Right ventricle myocardium inferior (tissue), 1 donor: Measurements from ENCODE around the gene CCDC82. TPM values are rescaled to one million over a fixed set of nuclear protein-coding genes. Genes with fewer than 3 reads are reported as not detected.
A peak's percentile ranks its signal among the peaks of the same experiment; 100 is the strongest.
"Not testable (repeated sequence)": the region's sequence is repeated elsewhere in the genome, so short reads cannot be mapped to it uniquely, and the experiment has no call there.

ENCODE experiments used
- ATAC-seq: fragments of 200-7000 bp; cut with Tn5 transposase; one replicate; pipeline ENCODE4 v1.9.1; 2020; ENCODE audit warnings: mild to moderate bottlenecking, moderate library complexity
- DNase-seq: peaks from one replicate; pipeline ENCODE4 v3.0.0; 2021; ENCODE audit errors: missing footprints
- intact Hi-C: fragments of 100-400 bp; cut with DNase I; formaldehyde crosslinking; loops from one replicate; pipeline ENCODE4 v1.11.0; 2022
- long read RNA-seq: library from polyadenylated mRNA; unstranded; transcript quantifications from one replicate; pipeline ENCODE4 v2.0.0, GENCODE V29; 2021
- total RNA-seq: library from RNA; stranded (reverse); fragmentation: NEBNext Ultra II Directional; extraction: Animal tissue kit (Norgen Biotek cat#: 25700); gene quantifications from one replicate; pipeline ENCODE4 v1.2.1, GENCODE V29; 2021
- donor health status: DM: no; HTN: yes; CAD: no; lungs with severe emphysema.

Gene CCDC82
- total RNA-seq: 16.9 TPM
- long read RNA-seq, full-length matches to known transcripts: 8 of 13 reads
- long read RNA-seq, partial matches to known transcripts: 1 of 13 reads
- long read RNA-seq, other reads (novel, unspliced or antisense): 4 of 13 reads

DNA sequence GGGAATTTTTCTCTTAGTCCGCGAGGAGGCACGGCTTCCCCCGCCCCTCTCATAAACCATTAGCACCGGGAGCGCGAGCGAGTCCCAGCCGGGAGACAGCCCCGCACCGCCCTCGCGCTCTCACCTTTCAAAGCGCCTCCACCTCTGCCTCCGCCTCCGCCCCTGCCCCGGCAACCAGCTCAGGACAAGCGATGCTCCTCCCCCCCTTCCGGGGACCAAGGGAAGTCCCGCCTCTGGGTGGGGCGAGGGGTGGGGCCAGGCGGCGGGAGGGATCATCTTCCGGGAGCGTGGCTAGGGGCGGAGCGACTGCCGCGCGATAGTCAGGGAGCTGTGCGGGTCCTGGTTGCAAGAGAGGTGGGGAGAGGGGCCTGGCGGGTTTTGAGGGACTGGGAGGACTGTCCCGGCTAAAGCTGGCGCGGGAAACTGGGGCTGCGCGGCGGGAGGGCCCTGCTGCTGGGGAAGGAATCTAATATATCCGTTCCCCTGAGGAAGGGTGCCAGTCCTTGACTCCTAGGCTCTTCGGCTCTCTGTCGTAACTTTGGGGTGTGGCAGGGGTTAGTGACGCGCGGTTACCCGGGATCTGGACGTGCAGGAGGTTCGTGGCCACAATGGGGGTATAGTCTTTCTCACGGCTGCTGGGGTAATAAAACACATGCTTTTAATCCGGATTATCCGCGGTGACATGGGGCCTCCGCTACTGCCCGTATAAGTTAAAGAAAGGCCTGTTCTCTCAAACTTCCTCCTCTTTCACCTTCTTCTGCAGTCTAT is at the start of gene CCDC82, which contains the start of gene JRKL:
Gene CCDC82 (minus strand): TSS at position 193 of the 768 bp plus-strand sequence. CDS start 5,165 bp downstream, outside the sequence.
Gene JRKL (plus strand): TSS at position 294 of the 768 bp plus-strand sequence. CDS start 637 bp downstream, outside the sequence.
- peak; percentile 100 for ATAC-seq
- intact Hi-C loops: loop anchor here (10.0 kb wide), 1 partner anchor 555 kb away; no protein-coding TSS in a partner anchor
- DNase-seq: peak; percentile 98

- ATAC-seq, intact Hi-C loops: not testable (repeated sequence)
These were observed 42.9 kb upstream of the CCDC82 start for GRCh38 chr11:96432654-96433053.

GRCh38 chr11:96430668-96431067 is 41.0 kb upstream of the CCDC82 start:
- intact Hi-C loops: no loop called here
- ATAC-seq (no peak), DNase-seq (no peak)

More at GRCh38 chr11:96432654-96433053, 42.9 kb upstream of the CCDC82 start:
- not testable (repeated sequence) for DNase-seq

- no peak for ATAC-seq
- no peak for DNase-seq
- intact Hi-C loops: loop anchor here (10.0 kb wide), 1 partner anchor 590 kb away; no protein-coding TSS in a partner anchor
These were observed 35.0 kb upstream of the CCDC82 start for GRCh38 chr11:96424693-96425092.

DNA sequence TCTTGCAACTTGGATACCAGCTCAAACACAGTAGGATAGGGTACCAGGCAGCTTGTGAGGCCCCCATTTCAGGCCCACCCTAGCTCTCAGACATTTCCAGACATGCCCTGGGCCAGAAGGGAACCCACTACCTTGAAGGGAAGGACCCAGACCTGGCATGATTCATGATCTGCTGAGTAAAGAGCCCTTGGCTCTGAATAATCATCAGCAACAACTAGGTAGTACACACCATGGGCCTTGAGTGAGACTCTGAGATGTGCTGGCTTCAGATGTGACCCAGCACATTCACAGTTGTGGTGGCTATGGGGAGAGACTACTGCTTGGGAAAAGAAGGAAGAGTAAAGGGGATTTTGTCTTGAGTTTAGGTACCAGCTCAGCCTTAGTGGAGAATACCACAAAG is 23.7 kb upstream of the CCDC82 start:
- DNase-seq: no peak

GRCh38 chr11:96412761-96413381 is 23.2 kb upstream of the CCDC82 start:
- intact Hi-C loops: no loop called here
- no peak for ATAC-seq
- no peak for DNase-seq

More for the DNA sequence above, 23.7 kb upstream of the CCDC82 start:
- intact Hi-C loops: no loop called here
- no peak for ATAC-seq

DNA sequence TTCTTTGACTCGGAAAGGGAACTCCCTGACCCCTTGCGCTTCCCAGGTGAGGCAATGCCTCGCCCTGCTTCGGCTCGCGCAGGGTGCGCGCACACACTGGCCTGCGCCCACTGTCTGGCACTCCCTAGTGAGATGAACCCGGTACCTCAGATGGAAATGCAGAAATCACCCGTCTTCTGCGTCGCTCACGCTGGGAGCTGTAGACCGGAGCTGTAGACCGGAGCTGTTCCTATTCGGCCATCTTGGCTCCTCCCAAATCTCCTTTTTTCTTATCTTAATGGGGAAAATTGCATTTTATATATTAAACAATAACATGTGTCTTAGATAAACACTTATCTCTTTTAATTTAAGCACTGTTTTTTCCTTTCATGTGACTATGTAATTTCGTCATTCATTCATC is 21.7 kb upstream of the CCDC82 start:
- DNase-seq, intact Hi-C loops, ATAC-seq: not testable (repeated sequence)

DNA sequence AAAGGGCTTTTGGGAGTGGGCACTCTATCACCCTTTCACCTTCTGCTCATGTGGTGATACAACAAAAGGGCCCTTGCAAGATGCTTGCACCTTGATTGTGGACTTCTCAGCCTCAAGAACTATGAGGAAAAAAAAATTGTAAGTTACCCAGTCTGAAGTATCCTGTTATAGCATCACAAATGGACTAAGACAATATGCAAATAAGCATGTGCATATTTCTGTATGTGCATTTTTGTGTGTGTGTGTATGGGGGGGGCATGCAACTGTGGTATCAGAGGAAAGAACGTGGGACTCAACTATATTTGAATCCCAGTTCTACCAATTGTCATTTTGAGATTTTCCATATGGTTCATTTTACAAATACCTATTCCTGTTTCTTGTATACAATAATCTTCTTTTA is 11.0 kb upstream of the CCDC82 start:
- no peak for DNase-seq
- intact Hi-C loops: no loop called here
- no peak for ATAC-seq

- intact Hi-C loops: loop anchor here (10.0 kb wide), 1 partner anchor 563 kb away; no protein-coding TSS in a partner anchor
- ATAC-seq: no peak
- no peak for DNase-seq
These were observed 8.2 kb upstream of the CCDC82 start for GRCh38 chr11:96397863-96398262.

DNA sequence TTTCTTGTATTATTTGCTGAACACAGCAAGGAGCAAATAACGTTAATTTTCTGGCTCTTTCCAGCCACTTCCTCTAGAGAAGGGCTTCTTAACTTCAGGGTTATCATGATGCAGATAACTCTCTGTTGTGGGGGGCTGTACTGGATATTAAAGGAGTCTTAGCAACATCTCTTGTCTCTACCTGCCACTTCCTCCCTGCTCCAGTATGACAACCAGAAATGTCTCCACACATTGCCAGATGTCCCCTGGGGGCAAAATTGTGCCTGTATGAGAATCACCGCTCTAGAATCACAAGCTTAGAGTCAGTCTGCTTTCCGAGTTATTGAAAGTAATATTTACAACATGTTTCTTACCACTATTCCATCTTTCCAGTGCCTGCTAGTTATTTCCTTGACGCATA is 6.9 kb upstream of the CCDC82 start:
- intact Hi-C loops: loop anchor here (10.0 kb wide), 1 partner anchor 562 kb away; no protein-coding TSS in a partner anchor
- DNase-seq (no peak), ATAC-seq (no peak)

DNA sequence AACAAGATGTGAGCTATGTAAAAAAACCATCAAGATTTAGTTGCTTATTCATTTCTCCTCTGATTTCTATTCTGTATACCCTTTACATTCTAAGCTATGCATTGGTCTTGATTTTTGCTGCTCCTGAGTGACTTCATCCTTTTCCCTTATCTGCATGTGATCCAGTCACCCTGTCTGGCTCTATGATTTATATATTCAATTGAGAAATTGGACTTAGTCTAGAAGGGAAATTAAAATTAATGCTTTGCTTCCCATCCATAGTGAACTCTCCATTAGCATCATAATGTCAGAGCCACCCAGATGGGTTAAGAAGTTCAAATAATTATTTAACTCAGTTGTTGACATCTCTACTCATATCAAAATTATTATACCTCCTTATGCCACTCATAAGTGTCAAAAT is 5.1 kb upstream of the CCDC82 start:
- intact Hi-C loops: loop anchor here (10.0 kb wide), 1 partner anchor 560 kb away; no protein-coding TSS in a partner anchor
- ATAC-seq (no peak), DNase-seq (no peak)

DNA sequence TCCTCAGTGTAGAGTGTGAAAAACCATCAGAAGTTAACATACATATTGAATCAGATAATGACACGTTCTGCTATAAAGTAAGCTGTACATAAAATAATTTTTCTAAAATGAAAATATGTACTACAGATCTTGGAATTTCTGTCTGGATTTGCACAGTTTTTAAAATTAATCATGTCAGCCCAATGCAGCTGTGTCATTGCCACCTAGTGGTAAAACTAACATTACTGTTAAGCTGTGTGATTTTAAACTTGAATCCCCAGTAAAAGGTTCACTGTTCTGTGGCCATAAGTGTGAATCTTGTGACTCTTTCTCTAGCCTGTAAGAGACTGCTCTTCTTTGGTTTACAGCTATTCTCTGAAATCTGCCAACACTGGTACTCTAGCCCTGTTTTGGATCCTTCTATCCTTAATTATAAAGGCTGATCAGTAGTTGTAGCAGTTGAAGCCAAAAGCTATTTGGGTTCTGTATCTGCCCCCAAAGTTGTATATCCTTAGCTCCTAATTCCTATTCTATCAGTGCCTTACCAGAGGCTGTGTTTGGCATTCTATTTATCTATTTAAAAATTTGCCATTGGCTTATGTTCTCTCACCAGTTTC is 4.1 kb upstream of the CCDC82 start:
- intact Hi-C loops: loop anchor here (10.0 kb wide), 1 partner anchor 559 kb away; no protein-coding TSS in a partner anchor
- DNase-seq (no peak), ATAC-seq (no peak)

- no peak for ATAC-seq
- DNase-seq: no peak
- intact Hi-C loops: loop anchor here (10.0 kb wide), 1 partner anchor 557 kb away; no protein-coding TSS in a partner anchor
These were observed 2.1 kb upstream of the CCDC82 start for GRCh38 chr11:96391698-96392307.

DNA sequence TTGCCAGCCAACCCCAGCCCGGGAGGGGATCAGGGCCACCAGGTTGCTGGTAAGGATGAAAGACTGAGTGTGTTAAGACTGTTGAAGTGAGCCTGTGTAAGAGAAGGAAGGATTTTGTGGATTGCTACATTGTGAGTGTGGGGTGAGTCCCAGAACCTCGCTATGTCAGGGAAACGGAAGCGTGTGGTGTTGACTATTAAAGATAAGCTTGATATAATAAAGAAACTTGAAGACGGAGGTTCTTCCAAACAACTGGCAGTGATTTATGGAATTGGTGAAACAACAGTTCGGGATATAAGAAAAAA is 728 bp upstream of the CCDC82 start:
- ATAC-seq (peak; percentile 2), DNase-seq (no peak)
- intact Hi-C loops: loop anchor here (10.0 kb wide), 1 partner anchor 556 kb away; no protein-coding TSS in a partner anchor

DNA sequence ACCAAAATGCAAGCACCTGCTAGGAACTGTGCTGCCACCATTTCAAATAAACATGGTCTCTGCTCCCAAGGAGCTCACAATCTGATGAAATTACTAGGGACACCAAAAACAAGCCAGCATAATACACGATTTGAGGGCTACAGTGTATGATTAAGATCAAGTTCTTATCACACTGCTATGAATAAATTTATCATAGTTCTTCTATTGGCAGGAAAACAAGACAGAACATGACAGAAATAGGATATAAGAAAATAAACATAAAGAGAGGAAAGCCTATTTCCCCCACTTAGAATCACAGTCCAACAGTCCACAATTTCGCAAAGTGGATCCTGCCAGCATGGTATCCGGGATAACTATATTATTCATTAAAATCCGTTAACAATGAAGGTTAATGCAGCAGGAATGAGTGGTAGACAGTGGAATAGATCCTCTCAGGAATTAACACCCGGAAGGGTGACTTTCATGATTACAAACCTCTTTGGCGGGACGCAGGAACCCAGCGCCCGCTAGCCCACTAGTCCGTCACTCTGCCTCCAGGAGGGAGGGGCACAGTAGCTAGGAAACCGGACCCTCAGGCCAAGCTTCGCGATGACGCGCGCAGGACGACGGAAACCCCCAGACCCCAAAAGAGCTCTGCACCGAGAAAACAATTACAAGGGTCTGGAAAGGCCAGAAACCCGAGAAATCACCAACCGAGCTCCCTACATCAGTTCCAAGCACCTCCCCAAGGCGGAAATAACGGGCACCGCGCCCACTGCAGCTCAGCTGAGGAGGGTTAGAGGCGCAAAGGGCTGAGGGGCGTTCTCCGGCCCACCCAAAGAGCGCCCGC is 607 bp downstream of the CCDC82 start:
- no peak for DNase-seq
- intact Hi-C loops: no loop called here
- peak; percentile 41 for ATAC-seq

DNA sequence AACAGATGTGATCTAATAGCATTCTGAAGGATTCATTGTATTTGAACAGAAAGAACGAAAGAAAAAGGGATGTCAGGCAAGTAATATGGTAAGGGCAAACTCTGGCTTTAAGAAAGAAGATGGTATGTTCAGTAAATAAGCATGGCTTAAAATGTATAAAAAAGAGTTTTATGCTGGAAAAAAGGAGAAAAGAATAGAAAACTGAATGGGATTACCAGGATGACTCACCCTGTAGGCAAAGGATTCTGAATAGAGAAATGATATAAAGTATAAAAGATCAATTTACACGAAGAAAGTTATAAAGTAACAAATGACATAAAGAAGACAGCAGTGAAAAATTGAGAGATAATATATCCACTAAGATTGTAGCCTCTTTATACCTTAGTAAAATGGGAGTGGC is 4.5 kb downstream of the CCDC82 start:
- ATAC-seq (no peak), DNase-seq (no peak)
- intact Hi-C loops: no loop called here

GRCh38 chr11:96384156-96384555 is 5.6 kb downstream of the CCDC82 start:
- no peak for DNase-seq
- intact Hi-C loops: no loop called here
- no peak for ATAC-seq

GRCh38 chr11:96376796-96377195 is 12.9 kb downstream of the CCDC82 start:
- ATAC-seq (no peak), DNase-seq (no peak)
- intact Hi-C loops: no loop called here
